ENCODE data around the gene CASTOR1. TPM values are rescaled to one million over a fixed set of nuclear protein-coding genes. Genes with fewer than 3 reads are reported as not detected.

The CASTOR1 gene
- total RNA-seq, 1 donor from 2014 or later: 15.9 TPM

DNA sequence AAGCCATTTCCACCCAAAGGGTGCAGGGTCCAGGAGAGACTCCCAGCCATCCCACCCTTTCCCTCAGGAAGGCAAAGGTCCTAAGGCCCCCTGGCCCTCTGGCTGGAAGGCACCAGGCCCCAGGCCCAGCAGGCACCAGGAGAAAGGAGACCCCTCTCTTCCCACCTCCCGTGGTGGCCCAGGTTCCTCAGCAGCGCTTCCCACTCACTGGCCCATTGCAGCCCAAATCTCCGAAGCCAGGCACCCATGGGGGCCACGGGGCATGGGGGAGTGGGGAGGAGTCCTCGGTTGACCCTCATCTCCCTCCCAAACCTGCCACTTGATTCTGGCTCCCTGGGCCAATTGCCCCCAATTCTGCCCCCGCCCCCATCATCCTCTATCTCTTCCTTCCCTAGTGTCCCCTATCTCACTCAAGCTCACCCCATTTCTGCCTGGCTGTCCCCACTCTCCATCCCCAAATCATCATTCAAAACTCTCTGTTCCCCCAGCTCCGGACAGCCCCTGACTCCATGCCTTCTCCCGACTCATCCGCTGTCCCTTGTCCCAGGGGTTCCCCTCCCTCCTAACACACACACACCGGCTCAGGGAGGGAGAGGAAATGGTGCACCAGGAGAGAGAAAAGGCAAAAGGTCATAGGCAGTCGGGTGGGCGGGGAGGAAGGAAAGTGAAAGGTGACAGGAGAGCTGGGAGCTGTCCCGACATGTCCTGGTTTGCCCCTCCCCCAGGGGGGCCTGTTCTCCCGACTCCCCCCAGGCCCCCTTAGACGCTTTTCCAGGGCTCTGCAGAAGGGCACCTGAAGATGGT lies 43.9 kb downstream of the CASTOR1 start:
- DNase-seq: no peak
- no peak for TF ChIP-seq CTCF (IDR thresholded peaks at IDR 0.05)
- intact Hi-C loops (cut with DNase I): no loop called here
- H3K27me3 ChIP-seq: peaks cover 11% of the 10 kb centered on the region
- peak overlapping the region; percentile 42 for H3K27ac ChIP-seq
- H3K4me3 ChIP-seq: peak overlapping the region; percentile 54
- no peaks in the 10 kb centered on the region for H3K9me3 ChIP-seq
- H3K36me3 ChIP-seq: no peaks in the 10 kb centered on the region
- H3K4me1 ChIP-seq: peaks cover 16% of the 10 kb centered on the region
- peak; percentile 4 for ATAC-seq

- DNase-seq: no peak
- peaks cover 16% of the 10 kb centered on the region for H3K4me1 ChIP-seq
- no peak overlapping the region for H3K4me3 ChIP-seq
- TF ChIP-seq CTCF (IDR thresholded peaks at IDR 0.05): no peak
- no peaks in the 10 kb centered on the region for H3K36me3 ChIP-seq
- H3K27me3 ChIP-seq: peaks cover 11% of the 10 kb centered on the region
- no peak for ATAC-seq
- no peaks in the 10 kb centered on the region for H3K9me3 ChIP-seq
- no peak overlapping the region for H3K27ac ChIP-seq
- intact Hi-C loops (cut with DNase I): no loop called here
Measured at GRCh38 chr22:30244641-30245040, 44.7 kb downstream of the CASTOR1 start.

- no peaks in the 10 kb centered on the region for H3K36me3 ChIP-seq
- peaks cover 14% of the 10 kb centered on the region for H3K4me1 ChIP-seq
- peaks cover 11% of the 10 kb centered on the region for H3K27me3 ChIP-seq
- DNase-seq (no peak), ATAC-seq (no peak)
- no peak overlapping the region for H3K27ac ChIP-seq
- intact Hi-C loops (cut with DNase I): no loop called here
- TF ChIP-seq CTCF (IDR thresholded peaks at IDR 0.05): no peak
- H3K4me3 ChIP-seq: no peak overlapping the region
- no peaks in the 10 kb centered on the region for H3K9me3 ChIP-seq
Measured at GRCh38 chr22:30244066-30244465, 45.2 kb downstream of the CASTOR1 start.

DNA sequence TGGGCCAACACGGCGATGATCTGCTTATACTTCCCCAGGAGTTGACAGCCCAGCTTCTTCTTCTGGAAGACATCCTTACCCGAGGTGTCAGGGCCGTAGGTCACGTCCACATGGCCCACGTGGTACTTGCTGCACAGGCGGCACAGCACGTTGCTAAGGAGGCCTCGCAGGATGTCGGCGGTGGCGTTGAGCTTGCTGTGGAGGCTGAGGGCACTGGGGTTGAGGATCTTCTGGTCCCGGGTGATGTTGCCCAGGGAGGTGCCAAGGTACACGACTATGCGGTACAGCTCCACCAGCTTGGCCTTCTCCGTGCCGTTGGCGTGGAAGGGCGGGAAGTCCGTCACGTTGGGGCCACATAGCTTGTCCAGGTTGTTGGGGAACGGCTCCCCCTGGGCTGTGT lies 45.6 kb downstream of the CASTOR1 start:
- Histone ChIP-seq H3K27ac (no peak overlapping the region), H3K4me1 (peaks cover 11% of the 10 kb centered on the region), H3K27me3 (peaks cover 11% of the 10 kb centered on the region), H3K9me3 (no peaks in the 10 kb centered on the region), H3K4me3 (no peak overlapping the region), H3K36me3 (no peaks in the 10 kb centered on the region)
- TF ChIP-seq CTCF (IDR thresholded peaks at IDR 0.05): no peak
- DNase-seq: no peak
- intact Hi-C loops (cut with DNase I): no loop called here
- no peak for ATAC-seq

DNA sequence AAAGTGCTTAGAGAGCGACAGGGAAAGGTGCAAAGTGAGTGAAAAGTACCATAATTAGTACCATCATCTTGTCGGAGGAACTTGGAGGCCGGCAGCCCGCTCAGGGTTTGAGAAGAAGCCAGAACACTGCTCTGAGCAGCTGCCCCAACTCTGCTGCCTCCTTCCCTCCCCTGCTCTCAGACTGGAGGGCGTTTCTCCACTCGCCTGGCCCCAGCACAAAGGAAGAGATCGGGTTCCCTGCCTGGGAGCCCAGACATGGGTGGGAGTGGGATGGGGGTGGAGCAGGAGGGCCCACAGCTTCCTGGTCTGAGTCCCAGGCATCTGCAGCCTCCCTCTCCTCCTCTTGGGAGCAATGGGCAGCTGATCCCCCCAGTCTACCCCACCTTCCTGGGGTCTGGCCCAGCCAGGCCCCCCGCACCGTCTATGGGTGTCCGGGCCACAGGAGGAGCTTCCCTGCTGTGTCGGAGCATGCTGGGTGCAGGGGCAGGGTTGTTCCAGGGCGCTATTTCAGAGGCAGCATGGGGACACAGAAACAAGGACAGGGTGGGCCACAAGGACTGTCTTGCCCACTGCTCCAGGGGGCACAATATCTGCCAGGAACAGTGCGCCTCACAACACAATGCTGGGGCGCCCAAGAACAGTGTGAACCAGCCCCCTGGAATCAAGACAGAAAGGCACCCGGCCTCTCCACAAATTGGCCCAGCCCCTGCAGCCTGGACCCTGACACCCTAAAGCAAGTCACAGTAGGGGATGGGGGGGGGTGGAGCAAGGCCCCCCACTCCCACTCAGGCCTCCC lies 47.5 kb downstream of the CASTOR1 start:
- no peak for TF ChIP-seq CTCF (IDR thresholded peaks at IDR 0.05)
- Histone ChIP-seq H3K4me1 (peaks cover 8% of the 10 kb centered on the region), H3K4me3 (no peak overlapping the region), H3K36me3 (no peaks in the 10 kb centered on the region), H3K27me3 (peaks cover 6% of the 10 kb centered on the region), H3K9me3 (no peaks in the 10 kb centered on the region), H3K27ac (peak overlapping the region; percentile 51)
- intact Hi-C loops (cut with DNase I): no loop called here
- DNase-seq (no peak), ATAC-seq (no peak)
